Hematopoietic multipotent progenitor cell treated with erythropoietin and hydrocortisone succinate and interleukin-3 and kit ligand, for 4 days (in vitro differentiated cells): ENCODE measurements around the gene TAF11L2.
"Not testable (repeated sequence)": the region's sequence is repeated elsewhere in the genome, so short reads cannot be mapped to it uniquely, and the experiment has no call there.

Source experiments
- DNase-seq: peaks from one replicate; pipeline ENCODE4 v3.0.0-alpha.2; 2015

TAF11L2 gene

GRCh38 chr5:17528369-17528768 lies 30.3 kb downstream of the TAF11L2 start, which contains the start of gene TAF11L6:
Gene TAF11L6, plus strand, starts transcription at chr5:17528669.
- not testable (repeated sequence) for DNase-seq
